HepG2 (cell line): ENCODE measurements around the gene SETD5. TPM values are rescaled to one million over a fixed set of nuclear protein-coding genes. Genes with fewer than 3 reads are reported as not detected.

Experiments used
- CREB1 ChIP-seq, 2 experiments: fragments of 450-650 bp in 1 of 2; IDR thresholded peaks; 2 replicates each; pipeline ENCODE4 v1.6.1; 2016 to 2017; ENCODE audit warnings: control low read depth in 1 of 2, mild to moderate bottlenecking in 1 of 2, missing compliant biosample characterization in 1 of 2, missing genetic modification characterization in 1 of 2
- GLI4 ChIP-seq: sonication (generic); formaldehyde crosslinking; IDR thresholded peaks from 2 replicates; pipeline ENCODE4 v1.5.1; 2020; ENCODE audit warnings: missing genetic modification reagents, mild to moderate bottlenecking, moderate library complexity, borderline replicate concordance
- KLF16 ChIP-seq, 2 experiments: sonication (generic) in 1 of 2; formaldehyde crosslinking in 1 of 2; IDR thresholded peaks; 2 replicates each; pipeline versions ENCODE4 v1.6.1 to v1.8.0; 2016 to 2023; ENCODE audit warnings: missing genetic modification reagents in 2 of 2, missing compliant biosample characterization in 1 of 2
- MEIS1 ChIP-seq: sonication (generic); formaldehyde crosslinking; IDR thresholded peaks from 2 replicates; pipeline ENCODE4 v1.9.0; 2021; ENCODE audit warnings: mild to moderate bottlenecking, missing genetic modification reagents, moderate library complexity, borderline replicate concordance
- SAFB2 ChIP-seq: sonication (generic); formaldehyde crosslinking; IDR thresholded peaks from 2 replicates; pipeline ENCODE4 v1.5.1; 2020; ENCODE audit warnings: missing genetic modification reagents, low read depth, mild to moderate bottlenecking, borderline replicate concordance
- SMARCE1 ChIP-seq: fragments of 450-650 bp; IDR thresholded peaks from 2 replicates; pipeline ENCODE4 v1.6.1; 2017; ENCODE audit warnings: borderline replicate concordance
- ZNF160 ChIP-seq: sonication (generic); formaldehyde crosslinking; IDR thresholded peaks from 2 replicates; pipeline ENCODE4 v1.8.0; 2022; ENCODE audit warnings: mild to moderate bottlenecking, inconsistent platforms, missing genetic modification reagents
- ZNF296 ChIP-seq: sonication (generic); formaldehyde crosslinking; conservative IDR thresholded peaks from 2 replicates; pipeline ENCODE4 v1.5.0; 2020; ENCODE audit warnings: mild to moderate bottlenecking, missing genetic modification reagents
- ZNF383 ChIP-seq: sonication (generic); formaldehyde crosslinking; IDR thresholded peaks from 2 replicates; pipeline ENCODE4 v1.4.0; 2020; ENCODE audit warnings: missing genetic modification reagents, mild to moderate bottlenecking, borderline replicate concordance
- ZZZ3 ChIP-seq: sonication (generic); formaldehyde crosslinking; IDR thresholded peaks from 2 replicates; pipeline ENCODE4 v1.4.0; 2020; ENCODE audit warnings: missing genetic modification reagents, mild to moderate bottlenecking, borderline replicate concordance
- polyA plus RNA-seq, 8 experiments: library from polyadenylated mRNA; depleted of rRNA in 3 of 8; stranded (reverse) in 7 of 8; unstranded in 1 of 8; fragments of >200 nt; fragmentation: Illumina TruSeq in 4 of 8; extraction: Trizol in 4 of 8; gene quantifications; 2 replicates each; pipeline versions ENCODE4 v1.2.1 to v1.2.3, GENCODE V29; 2011 to 2016; ENCODE audit warnings: low read depth in 4 of 8, missing spikeins in 1 of 8, mixed read lengths in 1 of 8; ENCODE audit not compliant: insufficient read depth in 1 of 8
- total RNA-seq, 5 experiments: library from RNA; depleted of rRNA; stranded (reverse); fragments of >200 nt; fragmentation: Illumina TruSeq; extraction: Trizol; gene quantifications; 2 replicates each; pipeline ENCODE4 v1.2.3, GENCODE V29; 2016; ENCODE audit warnings: low read depth in 1 of 5
- TF ChIP-seq, protein P1 (sequence below): sonication (generic); formaldehyde crosslinking; IDR thresholded peaks from 2 replicates; pipeline ENCODE4 v1.5.0; 2020; ENCODE audit warnings: missing genetic modification reagents
- TF ChIP-seq, protein P2 (sequence below): sonication (generic); formaldehyde crosslinking; IDR thresholded peaks from 2 replicates; pipeline ENCODE4 v1.4.0; 2020; ENCODE audit warnings: missing genetic modification reagents, borderline replicate concordance
- TF ChIP-seq, protein P3 (sequence below): sonication (generic); formaldehyde crosslinking; IDR thresholded peaks from 2 replicates; pipeline ENCODE4 v1.5.0; 2020; ENCODE audit warnings: mild to moderate bottlenecking, missing genetic modification reagents, borderline replicate concordance
- TF ChIP-seq, protein P4 (sequence below): sonication (generic); formaldehyde crosslinking; IDR thresholded peaks from 2 replicates; pipeline ENCODE4 v1.5.1; 2020; ENCODE audit warnings: missing genetic modification reagents, mild to moderate bottlenecking, borderline replicate concordance

The SETD5 gene
- total and polyA plus RNA-seq, 2 of the 13 experiments (the other 11 are each of a cell fraction or from before 2014, with no cell fraction given): 46.8 to 95.8 TPM

DNA sequence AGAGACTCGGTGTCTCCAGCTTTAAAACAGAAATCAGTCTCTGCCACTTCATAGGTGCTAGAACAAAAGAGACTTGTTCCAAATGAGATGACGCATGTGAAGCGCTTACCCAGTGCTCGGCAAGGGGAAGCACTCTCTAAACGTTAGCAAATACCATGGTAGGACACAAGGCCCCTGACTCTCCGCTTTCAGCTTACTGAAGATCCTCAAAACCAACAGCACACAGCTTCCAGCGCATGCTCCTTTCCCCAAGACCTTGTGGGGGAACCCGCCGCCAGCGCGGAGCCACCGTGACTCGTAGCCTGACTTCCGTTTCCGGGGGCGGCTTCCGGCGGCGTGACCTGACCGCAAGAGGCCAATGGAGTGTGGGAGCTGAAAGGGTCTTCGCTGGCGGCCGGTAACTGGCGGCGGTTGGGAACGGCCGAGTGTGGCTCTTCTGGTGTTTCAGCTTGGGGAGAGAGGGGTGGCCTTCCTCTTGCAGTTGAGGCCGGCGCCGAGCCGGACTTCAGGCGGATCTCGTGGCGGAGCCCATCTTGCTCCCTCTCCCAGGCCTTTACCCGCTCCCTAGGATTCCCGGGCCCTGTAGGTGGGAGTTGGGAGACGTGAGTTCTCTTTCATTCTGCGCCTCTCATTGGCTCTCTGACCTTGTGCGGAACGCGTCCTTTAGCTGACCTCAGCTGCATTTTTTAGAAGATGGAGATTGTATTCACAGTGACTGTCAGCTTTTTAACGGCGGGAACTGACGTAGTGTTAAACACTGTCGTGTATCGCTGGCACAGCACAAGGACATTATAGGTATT lies 34.5 kb upstream of the SETD5 start, which contains the start of gene THUMPD3 (continued):
- TF ChIP-seq GLI4 (peak; percentile 83; the same call in 1 of the 2 replicates), ZNF160 (CRISPR knock-in tag) (peak; percentile 67), ZNF296 (CRISPR knock-in tag) (0 out of 2 replicates have a peak, but pooled peaks have one; percentile 58), KLF16 (CRISPR knock-in tag; IDR thresholded peaks at IDR 0.05) (peak in 1 of 2 experiments; percentile 94; a peak in 2 of 4 replicates), CREB1 (IDR thresholded peaks at IDR 0.05) (peak; percentile 26; the same call in 1 of the 2 replicates), CREB1 (CRISPR knock-in tag; IDR thresholded peaks at IDR 0.05) (peak; percentile 75), SAFB2 (no peak), MEIS1 (CRISPR knock-in tag) (peak; percentile 50), ZZZ3 (peak; percentile 81; the same call in 1 of the 2 replicates), ZNF383 (CRISPR knock-in tag) (no peak), SMARCE1 (no peak)
- TF ChIP-seq, protein P1, sequence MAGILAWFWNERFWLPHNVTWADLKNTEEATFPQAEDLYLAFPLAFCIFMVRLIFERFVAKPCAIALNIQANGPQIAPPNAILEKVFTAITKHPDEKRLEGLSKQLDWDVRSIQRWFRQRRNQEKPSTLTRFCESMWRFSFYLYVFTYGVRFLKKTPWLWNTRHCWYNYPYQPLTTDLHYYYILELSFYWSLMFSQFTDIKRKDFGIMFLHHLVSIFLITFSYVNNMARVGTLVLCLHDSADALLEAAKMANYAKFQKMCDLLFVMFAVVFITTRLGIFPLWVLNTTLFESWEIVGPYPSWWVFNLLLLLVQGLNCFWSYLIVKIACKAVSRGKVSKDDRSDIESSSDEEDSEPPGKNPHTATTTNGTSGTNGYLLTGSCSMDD (CRISPR knock-in tag): peak; percentile 66; the same call in 1 of the 2 replicates
- TF ChIP-seq, protein P2, sequence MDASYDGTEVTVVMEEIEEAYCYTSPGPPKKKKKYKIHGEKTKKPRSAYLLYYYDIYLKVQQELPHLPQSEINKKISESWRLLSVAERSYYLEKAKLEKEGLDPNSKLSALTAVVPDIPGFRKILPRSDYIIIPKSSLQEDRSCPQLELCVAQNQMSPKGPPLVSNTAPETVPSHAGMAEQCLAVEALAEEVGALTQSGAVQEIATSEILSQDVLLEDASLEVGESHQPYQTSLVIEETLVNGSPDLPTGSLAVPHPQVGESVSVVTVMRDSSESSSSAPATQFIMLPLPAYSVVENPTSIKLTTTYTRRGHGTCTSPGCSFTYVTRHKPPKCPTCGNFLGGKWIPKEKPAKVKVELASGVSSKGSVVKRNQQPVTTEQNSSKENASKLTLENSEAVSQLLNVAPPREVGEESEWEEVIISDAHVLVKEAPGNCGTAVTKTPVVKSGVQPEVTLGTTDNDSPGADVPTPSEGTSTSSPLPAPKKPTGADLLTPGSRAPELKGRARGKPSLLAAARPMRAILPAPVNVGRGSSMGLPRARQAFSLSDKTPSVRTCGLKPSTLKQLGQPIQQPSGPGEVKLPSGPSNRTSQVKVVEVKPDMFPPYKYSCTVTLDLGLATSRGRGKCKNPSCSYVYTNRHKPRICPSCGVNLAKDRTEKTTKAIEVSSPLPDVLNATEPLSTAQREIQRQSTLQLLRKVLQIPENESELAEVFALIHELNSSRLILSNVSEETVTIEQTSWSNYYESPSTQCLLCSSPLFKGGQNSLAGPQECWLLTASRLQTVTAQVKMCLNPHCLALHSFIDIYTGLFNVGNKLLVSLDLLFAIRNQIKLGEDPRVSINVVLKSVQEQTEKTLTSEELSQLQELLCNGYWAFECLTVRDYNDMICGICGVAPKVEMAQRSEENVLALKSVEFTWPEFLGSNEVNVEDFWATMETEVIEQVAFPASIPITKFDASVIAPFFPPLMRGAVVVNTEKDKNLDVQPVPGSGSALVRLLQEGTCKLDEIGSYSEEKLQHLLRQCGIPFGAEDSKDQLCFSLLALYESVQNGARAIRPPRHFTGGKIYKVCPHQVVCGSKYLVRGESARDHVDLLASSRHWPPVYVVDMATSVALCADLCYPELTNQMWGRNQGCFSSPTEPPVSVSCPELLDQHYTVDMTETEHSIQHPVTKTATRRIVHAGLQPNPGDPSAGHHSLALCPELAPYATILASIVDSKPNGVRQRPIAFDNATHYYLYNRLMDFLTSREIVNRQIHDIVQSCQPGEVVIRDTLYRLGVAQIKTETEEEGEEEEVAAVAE: peak; percentile 80; the same call in 1 of the 2 replicates
- TF ChIP-seq, protein P3, sequence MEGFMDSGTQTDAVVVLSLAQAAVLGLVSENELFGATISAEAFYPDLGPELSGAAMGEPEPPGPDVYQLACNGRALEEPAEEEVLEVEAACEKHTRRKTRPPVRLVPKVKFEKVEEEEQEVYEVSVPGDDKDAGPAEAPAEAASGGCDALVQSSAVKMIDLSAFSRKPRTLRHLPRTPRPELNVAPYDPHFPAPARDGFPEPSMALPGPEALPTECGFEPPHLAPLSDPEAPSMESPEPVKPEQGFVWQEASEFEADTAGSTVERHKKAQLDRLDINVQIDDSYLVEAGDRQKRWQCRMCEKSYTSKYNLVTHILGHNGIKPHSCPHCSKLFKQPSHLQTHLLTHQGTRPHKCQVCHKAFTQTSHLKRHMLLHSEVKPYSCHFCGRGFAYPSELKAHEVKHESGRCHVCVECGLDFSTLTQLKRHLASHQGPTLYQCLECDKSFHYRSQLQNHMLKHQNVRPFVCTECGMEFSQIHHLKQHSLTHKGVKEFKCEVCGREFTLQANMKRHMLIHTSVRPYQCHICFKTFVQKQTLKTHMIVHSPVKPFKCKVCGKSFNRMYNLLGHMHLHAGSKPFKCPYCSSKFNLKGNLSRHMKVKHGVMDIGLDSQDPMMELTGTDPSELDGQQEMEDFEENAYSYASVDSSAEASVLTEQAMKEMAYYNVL (CRISPR knock-in tag): peak; percentile 30; the same call in 1 of the 2 replicates
- TF ChIP-seq, protein P4, sequence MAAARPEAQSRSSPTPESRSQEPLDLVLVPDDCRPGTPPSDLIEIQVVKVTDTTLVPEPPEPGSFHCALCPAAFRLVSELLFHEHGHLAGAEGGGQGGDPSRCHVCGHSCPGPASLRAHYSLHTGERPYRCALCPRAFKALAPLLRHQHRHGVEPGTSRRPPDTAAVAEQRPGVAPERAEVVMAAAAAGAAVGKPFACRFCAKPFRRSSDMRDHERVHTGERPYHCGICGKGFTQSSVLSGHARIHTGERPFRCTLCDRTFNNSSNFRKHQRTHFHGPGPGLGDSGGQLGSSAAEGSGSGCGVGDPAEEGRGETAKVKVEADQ (CRISPR knock-in tag): no peak; the same call in 1 of the 2 replicates
